CD4-positive, alpha-beta T cell treated with Interleukin-12 subunit alpha and Interleukin-12 subunit beta, for 1 hour (primary cell): ENCODE results near the gene TMED3.

Experiments
- DNase-seq: peaks from one replicate; pipeline ENCODE4 v3.0.0-alpha.2; 2020

Gene TMED3

DNA sequence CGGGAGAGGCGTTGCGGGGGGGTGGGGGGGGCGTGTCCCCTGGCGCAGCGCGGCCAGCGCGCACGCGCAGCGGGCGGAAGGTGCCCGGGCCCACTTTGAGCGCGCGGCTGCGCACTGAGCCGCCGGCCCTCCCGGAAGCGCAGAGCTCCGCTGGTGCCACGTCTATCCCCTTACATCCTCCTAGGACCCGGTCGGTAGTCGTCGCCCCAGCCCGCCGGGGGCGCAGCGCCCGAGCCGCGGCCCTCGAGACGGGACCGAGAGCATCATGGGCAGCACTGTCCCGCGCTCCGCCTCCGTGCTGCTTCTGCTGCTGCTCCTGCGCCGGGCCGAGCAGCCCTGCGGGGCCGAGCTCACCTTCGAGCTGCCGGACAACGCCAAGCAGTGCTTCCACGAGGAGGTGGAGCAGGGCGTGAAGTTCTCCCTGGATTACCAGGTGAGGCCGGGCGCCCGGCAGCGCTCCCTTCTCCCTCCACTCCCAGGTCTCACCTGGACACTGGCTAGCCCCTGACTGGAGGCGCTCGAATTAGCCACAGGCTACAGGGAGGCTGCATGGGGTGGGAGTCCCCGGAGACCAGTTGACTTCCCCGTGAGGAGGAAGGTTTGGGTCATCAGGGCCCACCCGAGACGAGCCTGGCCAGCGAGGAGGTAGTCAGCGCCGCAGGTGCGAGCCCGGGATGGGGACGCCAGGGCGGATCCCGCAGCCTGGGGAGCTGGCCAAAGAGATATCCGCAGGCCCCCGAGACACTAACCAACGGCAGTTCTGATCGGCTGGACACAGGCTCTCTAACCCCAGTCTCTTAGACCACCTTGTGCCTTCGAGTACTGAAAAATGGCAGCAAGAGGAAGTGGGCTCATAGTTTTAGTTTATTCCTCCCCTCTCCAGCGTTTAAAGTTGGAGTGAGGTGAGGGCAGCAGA lies at the start of gene TMED3:
TMED3 (plus strand) TSS at position 128 of the 916 bp plus-strand sequence; CDS start at position 266, 138 bp downstream.
- DNase-seq: peak; percentile 87

DNA sequence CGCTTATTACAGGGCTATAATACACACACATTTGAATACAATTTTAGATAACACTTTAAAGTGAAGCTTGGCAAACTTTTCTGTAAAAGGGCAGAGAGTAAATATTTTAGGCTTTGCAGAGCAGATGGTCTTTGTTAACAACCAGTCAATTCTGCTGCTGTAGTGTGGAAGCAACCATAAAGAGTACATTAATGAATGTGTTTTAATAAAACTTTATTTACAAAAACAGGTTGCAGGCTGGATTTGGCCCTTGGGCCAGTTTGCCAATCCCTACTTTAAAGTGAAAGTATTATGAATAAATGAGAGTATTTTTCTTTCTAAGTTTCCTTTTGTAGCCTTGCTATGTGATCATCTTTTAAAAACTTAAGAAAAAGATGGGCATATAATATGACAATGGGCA lies 49.1 kb upstream of the TMED3 start:
- no peak for DNase-seq

DNA sequence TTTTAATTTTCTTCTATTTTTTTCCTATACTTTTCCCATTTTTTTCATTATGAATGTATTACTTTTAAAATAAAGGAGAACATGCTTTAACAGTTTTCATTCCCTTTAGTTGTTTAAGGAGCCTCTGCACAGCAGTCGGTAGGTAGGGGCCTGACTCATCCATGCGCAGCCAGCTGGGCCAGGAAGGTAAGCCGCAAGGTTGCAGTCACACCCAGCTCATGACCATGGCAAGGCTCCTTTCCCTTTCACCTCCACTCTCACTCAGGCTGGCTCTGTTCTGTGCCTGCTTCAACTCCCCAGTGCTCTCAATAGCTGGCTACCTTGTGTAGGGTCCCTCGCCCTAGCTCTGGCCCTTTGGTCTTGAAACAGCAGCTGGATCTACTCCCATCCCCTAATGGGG lies 45.7 kb upstream of the TMED3 start:
- no peak for DNase-seq

DNA sequence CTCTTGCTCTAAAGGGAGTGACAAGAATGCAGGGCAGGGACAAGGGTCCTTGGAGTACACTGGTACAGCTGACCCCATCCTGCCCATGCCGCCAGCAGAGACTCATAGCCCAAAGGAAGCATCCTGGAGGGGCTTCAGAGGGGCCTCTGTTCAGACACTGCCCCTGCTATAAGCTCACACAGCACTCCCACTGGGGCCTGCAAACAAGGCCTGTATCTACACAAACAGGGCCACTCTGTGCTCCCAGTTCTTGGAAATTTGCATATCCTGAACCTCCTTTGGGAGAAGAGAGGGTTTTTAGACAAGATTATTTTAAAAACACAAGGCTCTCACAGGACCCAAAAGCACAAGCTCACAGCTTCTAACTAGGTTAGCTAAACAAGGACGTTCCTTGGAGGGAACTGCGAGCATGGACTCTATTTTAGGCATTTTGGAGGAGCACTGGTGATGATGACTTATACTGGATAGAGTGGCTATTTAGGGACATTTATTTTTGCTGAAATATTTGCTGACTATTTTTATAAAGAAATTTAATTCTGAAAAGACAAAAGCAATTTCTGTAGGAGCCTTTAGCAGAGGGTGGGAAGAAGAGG lies 44.8 kb upstream of the TMED3 start:
- DNase-seq: no peak

DNA sequence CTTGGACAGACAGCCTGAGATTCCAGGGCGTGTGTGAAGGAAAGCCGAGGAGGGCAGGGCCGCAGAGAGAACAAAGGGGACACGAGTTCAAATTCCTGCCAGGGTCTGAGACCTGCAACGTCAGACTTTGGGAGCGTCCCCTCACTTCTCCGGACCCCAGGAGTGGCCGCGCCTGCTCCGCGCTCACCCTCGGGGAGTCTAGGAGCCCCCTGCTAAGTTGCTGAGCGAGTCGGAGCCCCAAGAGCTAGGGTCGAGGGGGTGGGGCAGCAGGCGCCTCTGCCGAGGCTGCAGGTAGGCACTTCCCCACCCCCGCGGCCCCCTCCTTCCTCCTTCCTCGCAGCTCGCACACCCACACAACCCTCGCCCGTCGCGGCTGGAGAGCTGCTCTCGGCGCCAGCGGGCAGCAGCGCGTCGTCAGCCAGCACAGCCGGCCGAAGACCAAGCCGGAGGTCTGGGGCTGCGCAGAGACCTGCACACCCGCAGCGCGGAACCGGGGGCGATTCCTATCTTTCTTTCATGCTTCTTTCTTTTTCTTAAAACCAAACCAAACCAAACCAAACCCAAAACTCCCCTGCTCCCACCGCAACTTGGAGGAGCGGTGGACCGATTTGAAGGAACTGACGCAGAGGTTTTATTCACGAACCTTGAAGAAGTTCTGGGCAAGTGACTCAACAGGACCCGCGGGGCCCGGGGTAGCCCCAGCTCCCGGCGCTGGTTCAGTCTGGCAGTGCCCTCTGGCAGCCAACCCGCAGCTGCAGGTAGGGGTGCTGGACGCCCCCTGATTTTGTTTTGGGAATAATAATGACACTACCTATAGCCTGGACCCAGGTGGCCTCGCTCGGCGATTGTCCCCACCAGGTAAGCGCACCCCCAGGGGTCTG lies 28.3 kb upstream of the TMED3 start, which contains the start of gene ANKRD34C:
ANKRD34C (plus strand) TSS at position 352 of the 881 bp plus-strand sequence. CDS start 10,563 bp downstream, outside the sequence.
- DNase-seq: no peak

DNA sequence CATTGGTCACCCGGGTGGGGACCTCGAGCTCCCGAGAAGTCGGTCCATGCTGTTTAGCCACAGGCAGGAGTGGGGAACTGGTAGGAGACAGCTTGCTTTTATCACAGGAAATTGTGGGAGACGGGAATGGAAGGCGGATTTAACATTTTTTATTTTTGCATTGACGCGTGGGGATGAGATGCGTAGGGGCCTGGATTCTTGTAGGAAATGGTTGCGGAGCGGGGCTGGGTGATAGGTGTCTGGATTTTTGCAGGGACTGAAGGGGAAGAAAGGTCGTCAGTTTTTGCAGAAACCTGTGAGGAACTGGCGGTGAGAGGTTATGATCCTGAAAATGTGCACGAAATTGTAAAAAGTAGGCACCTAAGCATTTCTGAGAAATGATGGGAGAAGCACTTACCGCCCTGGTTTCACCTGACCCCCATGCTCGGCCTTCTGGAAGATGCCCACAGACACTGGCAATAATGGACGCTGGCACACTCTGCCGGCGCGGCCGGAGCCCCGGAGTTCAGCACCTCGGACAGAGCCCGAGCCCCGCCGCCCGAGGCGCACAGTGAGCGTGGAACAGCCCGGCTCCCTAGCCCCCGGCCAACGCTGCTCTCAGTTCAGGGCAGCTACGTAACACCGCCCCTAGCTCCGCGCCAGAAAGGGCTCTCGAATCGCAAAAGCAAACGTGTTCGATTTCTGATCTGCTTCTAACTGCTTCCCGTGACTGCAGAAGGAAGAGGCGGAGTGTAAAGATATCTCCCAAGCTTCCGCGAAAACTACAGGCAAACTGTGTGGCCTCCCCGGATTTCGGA lies 27.5 kb upstream of the TMED3 start:
- peak; percentile 2 for DNase-seq

DNA sequence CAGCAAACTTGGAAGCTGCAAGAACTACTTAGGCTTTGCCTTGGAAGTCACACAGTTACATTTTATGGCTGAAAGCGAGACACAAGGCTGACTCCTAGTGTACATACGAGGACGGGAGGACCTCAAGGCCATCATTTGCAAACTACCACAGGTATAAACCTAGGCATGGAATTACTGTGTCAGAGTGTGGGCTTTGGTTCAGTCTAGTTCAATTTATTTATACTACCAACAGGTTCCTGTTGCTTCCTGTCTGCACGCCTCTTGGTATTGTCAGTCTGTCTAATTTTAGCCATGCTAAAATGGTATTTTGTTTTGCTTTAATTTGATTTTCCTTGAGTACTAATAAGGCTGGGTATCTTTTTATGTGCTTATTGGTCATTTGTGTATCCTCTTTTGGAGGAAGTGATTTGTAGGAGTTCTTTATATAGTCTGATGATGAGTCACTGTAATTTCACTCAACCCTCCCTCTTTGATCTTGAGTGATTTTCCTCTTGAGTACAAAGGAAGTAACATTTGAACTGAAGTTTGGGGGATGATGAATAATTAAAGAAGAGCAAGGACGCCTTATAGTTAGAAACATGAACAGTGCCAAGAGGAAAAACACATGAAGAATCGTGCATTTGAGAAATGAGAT lies 20.2 kb upstream of the TMED3 start:
- DNase-seq: no peak

DNA sequence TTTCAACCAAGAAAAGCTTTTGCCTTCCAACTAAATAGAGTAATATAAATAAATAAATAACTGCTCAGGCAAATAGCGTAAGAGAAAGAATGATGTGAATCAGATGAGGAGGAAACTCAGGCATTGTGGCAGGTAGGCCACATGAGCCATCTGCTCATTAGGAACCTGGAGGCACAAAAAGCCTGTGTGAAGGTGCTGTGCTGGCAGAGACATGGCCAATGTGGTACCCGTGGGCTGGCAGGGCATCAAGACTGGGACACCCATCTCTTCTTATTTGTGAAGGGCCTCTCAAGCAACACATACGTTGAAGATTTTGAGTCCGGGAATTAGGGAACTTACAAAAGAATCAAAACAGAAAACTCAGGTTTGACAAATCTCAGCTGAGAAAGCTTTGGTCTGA lies 18.9 kb upstream of the TMED3 start:
- DNase-seq: no peak

DNA sequence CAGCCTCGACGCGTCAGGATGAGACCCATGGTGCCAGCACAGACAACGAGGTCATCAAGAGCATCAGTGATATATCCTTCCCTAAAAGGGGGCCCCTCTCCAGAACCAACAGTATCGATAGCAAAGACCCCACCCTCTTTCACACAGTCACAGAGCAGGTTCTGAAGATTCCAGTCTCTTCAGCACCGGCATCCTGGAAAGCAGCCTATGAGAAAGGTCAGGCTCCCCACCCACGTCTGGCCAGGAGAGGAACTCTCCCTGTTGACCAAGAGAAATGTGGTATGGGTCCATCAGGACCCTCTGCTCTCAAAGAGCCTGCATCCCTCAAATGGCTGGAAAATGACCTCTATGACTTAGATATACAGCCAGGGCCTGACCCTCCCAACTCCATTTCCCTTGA lies 16.8 kb upstream of the TMED3 start:
- DNase-seq: no peak

DNA sequence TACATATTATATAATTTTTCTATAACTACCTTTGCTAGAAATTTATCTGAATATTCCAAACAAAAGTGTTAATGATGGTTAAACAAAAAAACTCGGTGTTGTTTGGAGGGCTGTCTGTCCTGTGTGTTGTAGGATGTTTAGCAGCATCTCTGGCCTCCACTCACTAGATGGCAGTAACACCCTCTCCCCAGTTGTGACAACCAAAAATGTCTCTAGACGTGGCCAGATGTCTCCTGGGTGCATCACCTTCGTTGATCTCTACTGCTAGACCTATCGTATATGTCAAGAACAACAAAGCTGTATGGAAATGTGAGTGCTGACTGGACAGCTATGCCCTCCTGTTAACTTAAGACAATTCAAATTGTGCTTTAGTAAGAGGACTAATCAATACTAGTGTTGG lies 14.3 kb upstream of the TMED3 start:
- no peak for DNase-seq

DNA sequence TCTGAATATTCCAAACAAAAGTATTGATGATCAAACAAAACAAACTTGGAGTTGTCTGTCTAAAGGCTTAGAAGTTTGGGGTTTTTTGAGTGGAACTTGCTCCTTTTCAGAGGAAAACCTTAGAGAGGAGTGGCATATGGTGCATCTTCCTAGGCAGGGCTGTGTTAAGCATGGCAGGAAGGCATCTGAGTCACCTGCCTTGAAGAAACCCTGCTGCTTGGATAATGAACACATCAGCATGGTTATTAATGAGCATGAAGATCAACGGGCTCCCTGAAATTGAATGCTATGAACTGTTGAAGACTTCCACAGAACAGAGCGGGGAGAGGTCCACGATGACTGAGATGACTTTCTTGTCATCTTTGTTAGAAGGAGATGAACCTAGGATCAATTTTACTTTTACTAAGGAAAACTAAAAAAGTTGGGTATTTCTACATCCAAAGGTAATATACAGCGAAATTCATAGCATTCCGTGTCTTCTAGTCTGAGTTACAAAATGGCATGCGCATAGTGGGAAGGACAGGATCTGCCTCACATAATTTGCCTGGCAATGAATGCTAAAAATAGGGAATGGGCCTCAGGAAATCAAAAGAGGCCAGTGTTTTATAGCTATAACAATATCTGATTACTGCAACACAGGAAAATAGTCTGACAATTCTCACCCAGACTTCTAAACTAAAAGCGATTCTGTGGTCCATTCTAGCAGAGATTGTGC lies 11.6 kb upstream of the TMED3 start:
- DNase-seq: no peak

DNA sequence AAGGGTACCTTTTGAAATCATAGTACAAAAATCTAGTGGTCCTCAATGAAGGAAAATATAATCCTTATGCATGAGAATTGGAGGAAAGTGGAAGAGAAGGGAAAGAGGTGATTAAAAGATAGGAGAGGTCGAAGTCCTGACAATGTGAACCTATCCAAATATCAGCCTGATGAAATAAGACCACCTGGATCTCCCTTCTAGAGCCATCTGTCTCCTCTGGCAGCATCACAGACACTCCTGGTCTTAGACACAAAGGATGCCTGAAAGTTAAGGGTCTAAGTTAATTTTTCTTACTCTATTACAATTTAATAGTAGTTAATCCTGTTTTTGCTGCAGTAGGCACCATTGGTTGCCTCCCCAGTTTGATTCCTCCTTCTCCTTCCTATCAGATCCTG lies 11.1 kb upstream of the TMED3 start:
- no peak for DNase-seq

DNA sequence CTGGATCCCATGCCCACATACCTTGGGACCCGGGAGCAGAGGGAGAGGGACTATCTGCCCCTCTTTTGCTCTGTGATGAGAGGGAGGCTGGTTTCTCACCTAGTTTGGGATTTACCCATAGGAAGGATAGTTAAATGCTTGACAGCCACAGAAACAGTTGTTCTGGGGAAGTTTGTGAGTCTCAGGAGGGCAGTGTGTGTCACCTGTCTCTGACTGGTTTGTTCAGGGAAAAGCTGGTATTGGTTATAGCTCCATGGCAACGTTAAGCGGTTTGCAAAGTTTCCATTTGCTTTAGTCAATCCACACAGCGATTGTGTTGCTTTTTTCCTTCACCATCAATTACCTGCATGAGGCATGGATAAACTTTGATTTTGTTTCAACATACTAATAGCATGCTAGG lies 3.7 kb upstream of the TMED3 start:
- DNase-seq: no peak

DNA sequence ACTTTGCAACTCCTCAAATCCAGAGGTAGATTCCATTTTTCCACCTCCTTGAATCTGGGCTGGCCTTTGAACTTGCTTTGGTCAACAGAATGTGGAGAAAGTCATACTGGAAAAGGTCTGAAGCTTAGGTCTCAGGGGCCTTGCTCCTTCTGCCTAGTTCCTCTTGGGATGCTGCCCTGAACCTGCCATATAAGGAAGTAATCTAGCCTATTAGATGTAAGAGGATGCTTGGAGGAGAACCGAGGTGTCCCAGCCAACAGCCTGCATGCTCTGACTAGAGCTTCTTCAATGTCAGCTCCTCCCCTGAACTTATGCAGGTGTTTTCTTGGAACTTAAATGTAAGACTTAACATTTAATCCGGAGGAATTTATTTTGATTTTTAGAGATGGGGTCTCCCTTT lies 2.0 kb upstream of the TMED3 start:
- no peak for DNase-seq

DNA sequence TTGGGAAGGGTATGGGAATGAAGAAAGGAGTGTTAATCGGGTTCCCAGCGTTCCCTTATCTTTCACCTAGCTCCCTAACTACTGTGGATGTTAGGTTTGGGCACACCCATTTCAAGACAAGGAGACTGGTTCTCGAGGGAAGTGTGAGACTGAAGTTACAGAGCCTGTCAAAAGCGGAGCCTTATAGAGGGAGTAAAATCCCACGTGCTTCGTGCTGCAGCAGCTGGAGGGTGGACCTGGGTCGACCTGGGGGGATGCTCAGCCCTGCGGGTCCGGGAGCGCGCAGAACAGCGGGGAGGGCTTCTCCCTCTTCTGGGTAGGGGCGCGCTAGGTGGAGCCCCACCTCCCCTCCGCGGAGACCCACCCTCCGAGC lies 314 bp upstream of the TMED3 start:
- DNase-seq: no peak

DNA sequence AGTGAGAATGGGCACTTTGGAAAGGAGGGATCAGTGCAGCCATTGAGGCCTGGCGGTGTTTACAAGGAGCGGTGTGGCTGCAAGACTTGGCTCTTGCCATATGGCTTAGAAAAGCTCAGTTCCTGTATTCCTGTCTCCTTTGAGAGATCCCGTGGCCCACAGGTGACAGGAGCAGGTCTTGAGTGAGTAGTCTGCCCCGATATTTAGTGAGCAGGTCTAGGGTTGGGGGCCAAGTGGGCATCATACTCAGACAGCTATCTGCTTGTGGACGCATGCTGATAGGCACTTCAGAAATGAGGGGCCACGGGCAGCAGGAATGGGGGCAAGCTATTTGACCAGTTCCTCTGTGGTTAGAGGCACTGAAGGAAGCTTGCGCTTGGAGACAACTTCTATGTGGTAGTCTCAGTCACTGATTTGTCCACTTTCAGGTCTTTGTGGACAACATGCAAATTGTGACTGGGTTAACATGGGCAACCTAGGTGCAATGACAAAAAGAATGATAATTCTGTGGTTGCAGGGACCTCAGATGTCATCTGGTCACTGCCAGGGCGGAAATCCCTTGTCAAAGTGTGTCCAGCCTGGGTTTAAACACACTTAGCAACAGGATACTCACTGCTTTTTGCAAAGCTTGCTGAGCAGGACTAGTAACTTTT lies 1.1 kb downstream of the TMED3 start:
- no peak for DNase-seq

DNA sequence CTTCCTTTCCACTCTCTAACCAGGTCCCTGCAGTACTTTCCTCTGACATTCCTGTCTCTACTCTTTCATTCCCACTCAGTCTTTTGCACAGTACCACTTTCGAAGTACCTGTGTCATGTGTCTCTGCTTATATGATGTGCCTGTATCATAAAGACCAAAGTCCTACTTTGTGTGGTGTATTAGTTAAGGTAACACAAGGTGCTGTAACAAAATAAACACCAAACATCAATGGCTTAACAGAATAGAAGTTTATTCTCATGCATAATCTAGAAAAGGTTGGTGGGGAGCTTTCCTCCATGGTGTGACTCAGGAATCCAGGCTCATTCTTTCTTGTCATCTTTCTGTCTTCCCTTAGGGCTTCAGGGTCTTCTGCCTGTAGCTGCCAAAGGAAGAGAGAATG lies 3.3 kb downstream of the TMED3 start:
- DNase-seq: no peak

DNA sequence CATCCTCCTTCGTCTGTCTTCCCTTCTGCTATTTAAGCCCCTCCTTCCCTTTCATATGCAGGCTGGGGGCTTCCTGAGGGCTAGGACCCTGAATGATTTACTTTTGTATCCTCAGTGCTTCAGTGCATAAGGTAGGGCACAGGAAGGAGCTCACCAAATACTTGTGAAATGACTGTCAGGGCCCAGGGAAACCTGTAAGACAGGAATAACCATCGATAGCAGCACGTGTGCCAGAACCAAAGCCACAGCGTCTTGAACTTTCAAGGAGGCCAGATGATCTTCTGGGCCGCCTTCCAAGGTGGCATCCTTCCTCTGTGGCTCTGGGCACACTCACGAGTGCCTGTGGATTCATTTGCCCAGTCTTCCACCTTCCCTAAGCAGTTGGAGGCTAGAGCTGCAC lies 3.9 kb downstream of the TMED3 start:
- DNase-seq: no peak

DNA sequence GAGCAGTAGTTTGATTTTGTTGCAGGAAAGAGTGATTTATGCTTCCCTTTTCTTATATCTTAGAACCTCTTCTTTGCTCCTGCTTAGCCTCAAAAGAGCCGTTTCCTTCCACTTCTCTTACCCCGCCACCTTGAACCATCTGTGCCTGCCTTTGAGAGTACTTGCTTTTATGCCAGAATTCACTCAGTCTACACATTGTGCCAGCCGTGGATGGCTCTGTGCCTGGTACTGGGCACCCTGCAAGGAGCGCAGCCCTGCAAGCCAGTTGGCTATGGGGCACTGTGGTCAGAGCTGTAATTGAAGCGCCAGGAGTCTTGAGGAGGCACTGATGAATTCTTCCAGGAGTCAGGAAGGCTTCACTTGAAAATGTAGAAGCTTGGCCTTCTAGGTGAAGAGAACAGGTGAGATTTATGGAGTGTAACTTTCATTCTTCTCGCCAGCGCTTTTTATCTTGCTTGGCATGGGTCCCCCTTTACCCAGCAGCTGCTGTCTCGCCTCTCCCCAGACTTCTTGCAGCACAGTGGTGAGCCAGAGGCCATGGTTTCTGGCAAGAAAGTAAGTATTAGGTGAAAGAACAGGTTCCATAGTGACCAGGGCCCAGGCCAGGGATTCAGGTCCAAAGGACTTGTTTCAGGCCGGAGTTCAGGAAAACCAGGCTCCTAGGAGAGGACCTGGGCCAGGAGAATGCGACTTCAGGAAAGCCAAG lies 4.9 kb downstream of the TMED3 start:
- DNase-seq: no peak

DNA sequence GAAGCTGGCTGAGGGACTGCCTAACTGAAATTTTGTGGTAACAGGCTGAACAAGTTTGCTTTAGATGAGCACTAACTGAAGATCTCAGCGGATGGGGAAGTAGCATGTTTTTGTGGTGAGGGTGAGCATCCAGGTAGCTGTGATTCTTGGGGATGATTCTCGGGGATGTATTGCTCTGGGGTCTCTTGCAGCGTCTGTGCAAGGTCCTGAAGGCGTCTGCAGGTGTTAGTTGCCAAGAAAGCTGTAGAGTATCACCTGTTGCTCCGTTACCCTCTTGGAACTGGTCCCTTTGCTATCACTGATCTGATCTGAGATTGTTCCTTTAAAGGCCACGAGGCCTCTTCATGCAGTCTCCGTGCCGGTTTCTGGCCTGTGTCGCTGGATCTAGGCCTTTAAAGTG lies 6.0 kb downstream of the TMED3 start:
- no peak for DNase-seq
